Mesenchymal stem cell (in vitro differentiated cells and primary cell): Measurements from ENCODE around the gene PLIN4.
"Not testable (repeated sequence)": the region's sequence is repeated elsewhere in the genome, so short reads cannot be mapped to it uniquely, and the experiment has no call there.

Experiments used
- DNase-seq: peaks from one replicate; pipeline ENCODE4 v3.0.0-alpha.2; 2013
- H2AFZ ChIP-seq: one replicate; pipeline ENCODE4 v1.6.1; 2013; ENCODE audit warnings: low read depth, mild to moderate bottlenecking, control low read depth, inconsistent platforms, low read length, moderate library complexity
- H2AK5ac ChIP-seq: 2 replicates; pipeline ENCODE4 v1.6.1; 2013; ENCODE audit warnings: low read length, moderate library complexity, mild to moderate bottlenecking, inconsistent platforms; ENCODE audit not compliant: severe bottlenecking
- H2BK120ac ChIP-seq: one replicate; pipeline ENCODE4 v1.6.1; 2013; ENCODE audit warnings: low read depth, mild to moderate bottlenecking, inconsistent platforms, low read length, moderate library complexity
- H2BK12ac ChIP-seq, 2 experiments: one replicate each; pipeline ENCODE4 v1.6.1; 2013; ENCODE audit warnings: inconsistent platforms in 2 of 2, low read length in 2 of 2, mild to moderate bottlenecking in 2 of 2, moderate library complexity in 2 of 2, control low read depth in 1 of 2
- H2BK15ac ChIP-seq: one replicate; pipeline ENCODE4 v1.6.1; 2013; ENCODE audit warnings: mild to moderate bottlenecking, low read depth, inconsistent platforms; ENCODE audit not compliant: poor library complexity, severe bottlenecking
- H2BK5ac ChIP-seq: 2 replicates; pipeline ENCODE4 v1.6.1; 2013; ENCODE audit warnings: low read depth, mild to moderate bottlenecking, low read length, control low read depth, inconsistent platforms; ENCODE audit not compliant: poor library complexity, severe bottlenecking
- H3K14ac ChIP-seq, 2 experiments: one replicate each; pipeline ENCODE4 v1.6.1; 2013; ENCODE audit warnings: inconsistent platforms in 2 of 2, low read length in 2 of 2, control low read depth in 1 of 2, mild to moderate bottlenecking in 1 of 2, moderate library complexity in 1 of 2
- H3K18ac ChIP-seq, 2 experiments: one replicate each; pipeline ENCODE4 v1.6.1; 2013; ENCODE audit warnings: inconsistent platforms in 2 of 2, low read length in 2 of 2, control low read depth in 1 of 2, low read depth in 1 of 2, mild to moderate bottlenecking in 1 of 2
- H3K23ac ChIP-seq, 2 experiments: one replicate each; pipeline ENCODE4 v1.6.1; 2013; ENCODE audit warnings: inconsistent platforms in 2 of 2, low read length in 2 of 2, mild to moderate bottlenecking in 2 of 2, moderate library complexity in 2 of 2, control low read depth in 1 of 2
- H3K27ac ChIP-seq: 2 replicates; pipeline ENCODE4 v1.5.1; 2013; ENCODE audit warnings: mild to moderate bottlenecking, moderate library complexity, low read length, control low read depth, inconsistent platforms; ENCODE audit not compliant: poor library complexity, severe bottlenecking
- H3K27me3 ChIP-seq, 2 experiments: 2 replicates each; pipeline versions ENCODE4 v1.6.1 to v1.7.0; 2013; ENCODE audit warnings: low read length in 2 of 2, mild to moderate bottlenecking in 2 of 2, moderate library complexity in 2 of 2, control low read depth in 1 of 2, inconsistent platforms in 1 of 2; ENCODE audit not compliant: control insufficient read depth in 1 of 2, insufficient read depth in 1 of 2
- H3K36me3 ChIP-seq, 2 experiments: 2 replicates each; pipeline versions ENCODE4 v1.6.1 to v1.7.0; 2013; ENCODE audit warnings: low read length in 2 of 2, control low read depth in 1 of 2, inconsistent platforms in 1 of 2, low read depth in 1 of 2, mild to moderate bottlenecking in 1 of 2; ENCODE audit not compliant: insufficient read depth in 2 of 2, control insufficient read depth in 1 of 2
- H3K4ac ChIP-seq, 2 experiments: one replicate each; pipeline ENCODE4 v1.6.1; 2013; ENCODE audit warnings: inconsistent platforms in 2 of 2, low read length in 2 of 2, mild to moderate bottlenecking in 2 of 2, moderate library complexity in 2 of 2, control low read depth in 1 of 2, low read depth in 1 of 2
- H3K4me1 ChIP-seq: 2 replicates; pipeline ENCODE4 v1.6.1; 2013; ENCODE audit warnings: low read depth, low read length, control low read depth; ENCODE audit not compliant: control insufficient read depth, insufficient read depth
- H3K4me2 ChIP-seq: 2 replicates; pipeline ENCODE4 v1.6.1; 2013; ENCODE audit warnings: low read length, mild to moderate bottlenecking, inconsistent platforms; ENCODE audit not compliant: poor library complexity, severe bottlenecking
- H3K4me3 ChIP-seq, 2 experiments: 2 replicates each; pipeline versions ENCODE4 v1.5.1 to v1.7.0; 2013; ENCODE audit warnings: low read length in 2 of 2, mild to moderate bottlenecking in 2 of 2, control low read depth in 1 of 2, low read depth in 1 of 2; ENCODE audit not compliant: insufficient read depth in 1 of 2
- H3K79me1 ChIP-seq: replicated peaks from 2 replicates; pipeline ENCODE4 v1.6.1; 2013; ENCODE audit warnings: mild to moderate bottlenecking, control low read depth, low read length, inconsistent platforms; ENCODE audit not compliant: poor library complexity, severe bottlenecking
- H3K9ac ChIP-seq: 2 replicates; pipeline ENCODE4 v1.7.0; 2013; ENCODE audit warnings: mild to moderate bottlenecking, low read length, moderate library complexity
- H3K9me3 ChIP-seq: 2 replicates; pipeline ENCODE4 v1.7.0; 2013; ENCODE audit warnings: mild to moderate bottlenecking, low read length; ENCODE audit not compliant: control insufficient read depth
- H4K8ac ChIP-seq: one replicate; pipeline ENCODE4 v1.6.1; 2013; ENCODE audit warnings: inconsistent platforms, mild to moderate bottlenecking, low read length, moderate library complexity
- H4K91ac ChIP-seq: one replicate; pipeline ENCODE4 v1.6.1; 2013; ENCODE audit warnings: mild to moderate bottlenecking, low read length, inconsistent platforms
- WGBS: methylation state at CpG from one replicate; pipeline ENCODE4 v1.1.7; 2013; ENCODE audit warnings: mixed read lengths; 5-methylcytosine and 5-hydroxymethylcytosine counted together

Gene PLIN4

GRCh38 chr19:4531562-4532165, 13.4 kb upstream of the PLIN4 start:
- H2AFZ ChIP-seq, result no peak overlapping the region
- H3K27ac ChIP-seq, result no peak overlapping the region
- H3K9me3 ChIP-seq, result no peaks in the 10 kb centered on the region
- H2AK5ac ChIP-seq, result no peak overlapping the region
- H2BK15ac ChIP-seq, result no peak overlapping the region
- no peak overlapping the region for H3K18ac ChIP-seq
- no peak overlapping the region for H2BK5ac ChIP-seq
- peak overlapping the region; percentile 37 for H4K91ac ChIP-seq
- H3K27me3 ChIP-seq, result peaks cover 41 to 64% of the 10 kb centered on the region in 2 experiments
- H3K4ac ChIP-seq, result no peak overlapping the region
- DNase-seq, result no peak
- no peak overlapping the region for H3K9ac ChIP-seq
- no peak overlapping the region for H2BK120ac ChIP-seq
- no peak overlapping the region for H3K23ac ChIP-seq
- 71% methylated on average over 20 of the region's 28 CpGs for WGBS
- no peak overlapping the region for H3K14ac ChIP-seq
- H3K79me1 ChIP-seq, result no peaks in the 10 kb centered on the region
- H3K36me3 ChIP-seq, result no peaks in the 10 kb centered on the region
- H2BK12ac ChIP-seq, result no peak overlapping the region
- peak overlapping the region in 1 of 2 experiments; percentile 20 for H3K4me3 ChIP-seq
- H3K4me2 ChIP-seq, result no peak overlapping the region
- peaks cover 12% of the 10 kb centered on the region for H3K4me1 ChIP-seq
- peak overlapping the region; percentile 62 for H4K8ac ChIP-seq

DNA sequence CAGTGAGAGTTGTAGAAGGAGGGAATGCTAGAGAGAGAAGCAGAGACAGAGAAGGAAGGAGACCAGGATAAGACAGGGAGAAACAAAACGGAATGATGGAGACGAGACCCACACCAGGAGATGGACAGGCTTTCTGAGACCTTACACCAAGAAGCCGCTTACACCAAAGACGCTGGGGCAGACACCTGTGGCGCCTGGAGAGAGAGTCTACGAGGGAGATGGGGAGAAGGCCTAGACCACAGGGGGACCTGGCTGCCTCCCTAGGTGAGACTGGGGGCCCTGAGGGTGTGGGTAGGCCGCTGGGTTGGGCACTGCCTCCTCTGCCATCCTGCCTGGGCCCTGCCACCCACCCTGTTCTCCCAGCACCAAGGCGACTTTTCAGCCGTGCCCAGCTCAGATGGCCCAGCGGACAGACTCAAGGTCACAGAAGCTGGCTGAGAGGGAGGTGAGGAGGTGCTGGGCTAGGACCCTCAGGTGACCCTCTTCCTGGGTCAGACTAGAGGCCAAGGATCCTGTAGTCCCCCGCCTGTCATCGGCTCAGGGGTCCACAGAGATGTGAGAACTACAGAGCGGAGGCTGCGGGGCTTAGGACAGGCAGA, 11.7 kb upstream of the PLIN4 start:
- no peaks in the 10 kb centered on the region for H3K79me1 ChIP-seq
- no peak overlapping the region for H2BK12ac ChIP-seq
- H3K27me3 ChIP-seq, result peaks cover 31 to 48% of the 10 kb centered on the region in 2 experiments
- no peak overlapping the region for H2BK120ac ChIP-seq
- H3K4me2 ChIP-seq, result no peak overlapping the region
- no peak overlapping the region for H3K27ac ChIP-seq
- no peak overlapping the region for H3K23ac ChIP-seq
- no peak overlapping the region for H2AK5ac ChIP-seq
- H4K8ac ChIP-seq, result no peak overlapping the region
- peak overlapping the region; percentile 22 for H4K91ac ChIP-seq
- no peak overlapping the region for H3K4ac ChIP-seq
- H2BK15ac ChIP-seq, result no peak overlapping the region
- no peak overlapping the region for H3K18ac ChIP-seq
- no peak overlapping the region for H2BK5ac ChIP-seq
- H3K14ac ChIP-seq, result no peak overlapping the region
- peaks cover 7% of the 10 kb centered on the region for H3K4me1 ChIP-seq
- WGBS, result 76% methylated on average over 14 of the region's 14 CpGs
- H2AFZ ChIP-seq, result no peak overlapping the region
- H3K36me3 ChIP-seq, result no peaks in the 10 kb centered on the region
- DNase-seq, result no peak
- no peak overlapping the region for H3K9ac ChIP-seq
- no peak overlapping the region for H3K4me3 ChIP-seq
- H3K9me3 ChIP-seq, result no peaks in the 10 kb centered on the region

DNA sequence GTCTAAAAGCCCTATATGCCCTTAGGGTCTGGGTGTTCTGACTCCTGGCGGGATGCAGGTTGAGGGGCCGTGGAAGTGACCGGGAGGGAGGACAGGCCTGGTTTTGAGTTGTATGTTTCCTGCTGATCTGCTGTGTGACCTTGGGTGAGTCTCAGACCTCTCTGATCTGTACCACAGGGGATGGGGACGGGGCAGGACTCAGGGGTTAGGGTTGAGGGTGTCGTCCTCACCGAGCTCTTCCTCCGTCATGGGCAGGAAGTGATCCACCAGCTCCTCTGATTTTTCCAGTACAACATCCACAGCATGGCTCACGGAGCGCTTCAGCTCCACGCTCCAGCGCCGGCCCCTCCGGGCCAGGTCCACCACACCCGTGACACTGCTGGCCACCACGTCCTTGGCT, 10.6 kb upstream of the PLIN4 start:
- Histone ChIP-seq H3K18ac (no peak overlapping the region), H3K14ac (no peak overlapping the region), H2AFZ (no peak overlapping the region), H2BK120ac (no peak overlapping the region), H2BK15ac (no peak overlapping the region), H3K9me3 (no peaks in the 10 kb centered on the region), H3K79me1 (no peaks in the 10 kb centered on the region), H2BK5ac (no peak overlapping the region), H3K4ac (no peak overlapping the region), H3K9ac (no peak overlapping the region), H3K27ac (no peak overlapping the region), H2AK5ac (no peak overlapping the region), H3K27me3 (peaks cover 20 to 37% of the 10 kb centered on the region in 2 experiments), H3K4me1 (peaks cover 2% of the 10 kb centered on the region), H4K8ac (no peak overlapping the region), H3K36me3 (no peaks in the 10 kb centered on the region), H3K4me2 (no peak overlapping the region), H3K4me3 (no peak overlapping the region), H2BK12ac (no peak overlapping the region), H3K23ac (no peak overlapping the region), H4K91ac (no peak overlapping the region)
- no peak for DNase-seq
- WGBS, result 91% methylated on average over 15 of the region's 15 CpGs

DNA sequence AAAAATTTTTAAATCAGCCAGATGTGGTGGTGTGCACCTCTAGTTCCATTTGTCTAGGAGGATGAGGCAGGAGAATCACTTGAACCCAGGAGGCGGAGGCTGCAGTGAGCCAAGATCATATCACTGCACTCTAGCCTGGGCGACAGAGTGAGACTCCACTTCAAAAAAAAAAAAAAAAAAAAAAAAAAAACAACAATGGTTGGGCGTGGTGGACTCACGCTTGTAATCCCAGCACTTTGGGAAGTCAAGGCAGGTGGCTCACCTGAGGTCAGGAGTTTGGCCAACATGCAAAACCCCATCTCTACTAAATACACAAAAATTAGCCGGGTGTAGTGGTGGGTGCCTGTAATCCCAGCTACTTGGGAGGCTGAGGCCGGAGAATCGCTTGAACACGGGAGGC, 9.1 kb upstream of the PLIN4 start:
- H3K4me1 ChIP-seq, H3K36me3 ChIP-seq, H3K4me2 ChIP-seq, H3K4ac ChIP-seq, H2BK12ac ChIP-seq, H4K91ac ChIP-seq, H2BK5ac ChIP-seq, H3K9me3 ChIP-seq, H2BK120ac ChIP-seq, H3K23ac ChIP-seq, H2AFZ ChIP-seq, H3K18ac ChIP-seq, H4K8ac ChIP-seq, H3K4me3 ChIP-seq, H2BK15ac ChIP-seq, H3K27ac ChIP-seq, H2AK5ac ChIP-seq, H3K79me1 ChIP-seq, DNase-seq, H3K14ac ChIP-seq, H3K9ac ChIP-seq: not testable (repeated sequence)
- H3K27me3 ChIP-seq, result peaks cover 14 to 27% of the 10 kb centered on the region in 2 experiments
- 97% methylated on average over 8 of the region's 8 CpGs for WGBS
